Ammon's horn (tissue), 1 donor: ENCODE results near the gene KCNJ14.
A peak's percentile ranks its signal among the peaks of the same experiment; 100 is the strongest.
"Not testable (repeated sequence)": the region's sequence is repeated elsewhere in the genome, so short reads cannot be mapped to it uniquely, and the experiment has no call there.

Source experiments
- DNase-seq: peaks from one replicate; pipeline ENCODE4 v3.0.0-alpha.2; 2016; ENCODE audit warnings: low spot score

KCNJ14 gene

GRCh38 chr19:48488478-48488877 is 33.1 kb downstream of the KCNJ14 start:
- not testable (repeated sequence) for DNase-seq

GRCh38 chr19:48489608-48490216 is 34.3 kb downstream of the KCNJ14 start:
- peak; percentile 73 for DNase-seq

GRCh38 chr19:48490981-48491792 is 35.8 kb downstream of the KCNJ14 start:
- no peak for DNase-seq

- no peak for DNase-seq
Measured at GRCh38 chr19:48491793-48492123, 36.4 kb downstream of the KCNJ14 start.

DNA sequence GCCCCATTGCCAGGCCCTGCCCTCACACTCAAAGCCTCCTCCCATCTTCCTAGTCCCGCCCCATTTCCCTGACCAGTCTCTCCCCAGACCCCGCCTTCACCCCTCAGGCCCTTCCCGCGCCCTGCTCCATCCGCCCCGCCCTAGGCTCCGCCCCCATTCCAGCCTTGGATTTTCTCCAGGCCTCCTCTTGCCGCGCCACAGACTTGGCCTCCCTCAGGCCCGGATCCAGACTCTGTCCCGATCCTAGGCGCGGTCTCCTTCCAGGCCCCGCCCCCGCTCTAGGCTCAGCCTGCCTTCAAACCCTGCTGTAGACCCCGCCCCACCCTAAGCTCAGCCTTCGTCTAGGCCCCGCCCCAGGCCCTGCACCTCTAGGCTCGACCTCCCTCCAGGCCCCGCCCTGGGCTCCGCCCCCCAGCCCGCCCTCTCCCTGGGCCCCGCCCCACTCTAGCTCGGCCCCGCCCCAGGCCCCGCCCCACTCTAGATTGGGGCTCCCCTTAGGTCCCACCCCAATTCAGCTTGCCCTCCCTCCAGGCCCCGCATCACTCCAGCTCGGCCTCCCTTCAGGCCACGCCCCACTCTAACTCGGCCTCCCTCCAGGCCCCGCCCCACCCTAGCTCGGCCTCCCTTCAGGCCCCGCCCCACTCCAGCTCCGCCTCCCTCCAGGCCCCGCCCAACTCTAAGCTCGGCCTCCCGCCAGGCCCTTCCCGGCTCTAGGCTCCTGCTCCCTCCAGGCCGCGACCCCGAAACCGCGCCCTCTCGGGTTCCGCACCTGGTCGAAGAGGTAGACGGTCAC is 37.7 kb downstream of the KCNJ14 start:
- DNase-seq = peak; percentile 93

DNA sequence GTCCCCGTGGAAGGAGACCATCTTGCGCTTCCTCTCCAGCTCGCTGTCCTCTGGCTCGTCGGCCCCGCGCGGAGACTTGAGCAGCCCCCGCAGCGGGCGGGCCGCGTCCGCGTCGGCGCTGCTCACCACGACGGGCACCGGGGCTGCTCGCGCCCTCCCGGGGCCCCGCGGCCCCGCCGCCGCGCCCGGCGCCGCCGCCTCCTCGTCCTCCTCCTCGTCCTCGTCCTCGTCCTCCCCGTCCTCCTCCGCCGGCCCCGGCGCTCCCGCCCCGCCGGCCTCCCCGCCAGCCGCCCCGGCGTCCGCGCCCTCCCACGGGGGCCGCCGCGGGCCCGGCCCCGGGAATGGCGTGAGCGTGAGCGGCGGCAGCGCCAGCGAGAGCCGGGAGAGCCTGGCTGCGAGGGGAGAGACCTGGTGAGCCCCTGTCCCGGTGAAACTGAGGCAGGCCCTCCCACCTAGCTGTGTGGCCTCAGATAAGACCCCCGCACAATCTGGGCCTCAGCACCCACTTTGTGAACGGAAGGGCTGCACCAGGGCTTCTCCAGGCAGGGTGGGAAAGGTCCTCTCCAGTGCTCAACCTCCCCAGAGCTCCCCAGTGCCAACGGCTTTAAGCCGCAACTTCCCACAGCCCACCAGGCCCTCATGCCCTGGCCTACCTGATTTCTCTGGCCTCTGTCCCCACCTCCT is 38.5 kb downstream of the KCNJ14 start:
- DNase-seq = no peak

GRCh38 chr19:48495396-48495795 is 40.0 kb downstream of the KCNJ14 start:
- peak; percentile 32 for DNase-seq

- DNase-seq = no peak
Measured at GRCh38 chr19:48496959-48497727, 41.8 kb downstream of the KCNJ14 start.

DNA sequence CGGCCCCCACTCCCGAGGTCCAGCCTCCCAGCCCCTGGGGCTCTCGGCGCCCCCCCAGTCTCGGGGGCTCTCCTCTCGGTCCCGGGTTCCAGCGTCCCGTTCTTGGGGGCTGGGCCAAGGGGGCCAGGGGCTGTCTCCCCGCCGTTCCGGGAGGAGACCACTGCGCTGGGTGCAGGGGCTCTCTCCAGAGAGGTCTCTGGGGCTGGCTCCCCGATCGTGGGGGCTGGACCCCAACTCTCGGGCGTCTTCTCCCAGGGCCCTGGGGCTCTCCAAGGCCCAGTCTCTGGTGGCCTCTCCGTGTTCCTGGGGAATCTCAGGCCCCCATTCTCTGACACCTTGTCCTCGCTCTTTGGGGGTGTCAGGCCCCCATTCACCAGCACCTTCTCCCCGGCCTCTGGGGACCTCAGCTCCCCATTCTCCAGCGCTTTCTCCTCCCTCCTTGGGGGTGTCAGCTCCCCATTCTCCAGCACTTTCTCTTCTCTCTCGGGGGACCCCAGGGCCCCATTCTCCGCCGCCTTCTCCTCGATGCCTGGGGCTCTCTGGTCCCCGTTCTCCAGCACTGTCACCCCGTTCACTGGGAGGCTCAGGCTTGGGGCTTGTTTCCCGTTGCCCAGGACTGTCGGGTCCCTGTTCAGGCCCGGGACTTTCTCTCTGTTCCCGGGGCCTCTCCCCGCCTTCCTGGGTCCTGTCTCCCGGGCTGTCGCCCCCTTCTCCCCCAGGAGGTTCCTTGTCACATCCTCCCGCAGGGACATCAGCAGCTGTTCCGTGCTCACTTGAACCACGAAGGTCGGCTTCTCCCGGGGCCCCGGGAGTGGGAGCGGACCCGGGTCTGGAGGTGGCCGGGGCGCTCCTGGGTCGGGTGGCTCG is 42.6 kb downstream of the KCNJ14 start:
- DNase-seq = no peak

- no peak for DNase-seq
Measured at GRCh38 chr19:48498595-48499311, 43.4 kb downstream of the KCNJ14 start.

DNA sequence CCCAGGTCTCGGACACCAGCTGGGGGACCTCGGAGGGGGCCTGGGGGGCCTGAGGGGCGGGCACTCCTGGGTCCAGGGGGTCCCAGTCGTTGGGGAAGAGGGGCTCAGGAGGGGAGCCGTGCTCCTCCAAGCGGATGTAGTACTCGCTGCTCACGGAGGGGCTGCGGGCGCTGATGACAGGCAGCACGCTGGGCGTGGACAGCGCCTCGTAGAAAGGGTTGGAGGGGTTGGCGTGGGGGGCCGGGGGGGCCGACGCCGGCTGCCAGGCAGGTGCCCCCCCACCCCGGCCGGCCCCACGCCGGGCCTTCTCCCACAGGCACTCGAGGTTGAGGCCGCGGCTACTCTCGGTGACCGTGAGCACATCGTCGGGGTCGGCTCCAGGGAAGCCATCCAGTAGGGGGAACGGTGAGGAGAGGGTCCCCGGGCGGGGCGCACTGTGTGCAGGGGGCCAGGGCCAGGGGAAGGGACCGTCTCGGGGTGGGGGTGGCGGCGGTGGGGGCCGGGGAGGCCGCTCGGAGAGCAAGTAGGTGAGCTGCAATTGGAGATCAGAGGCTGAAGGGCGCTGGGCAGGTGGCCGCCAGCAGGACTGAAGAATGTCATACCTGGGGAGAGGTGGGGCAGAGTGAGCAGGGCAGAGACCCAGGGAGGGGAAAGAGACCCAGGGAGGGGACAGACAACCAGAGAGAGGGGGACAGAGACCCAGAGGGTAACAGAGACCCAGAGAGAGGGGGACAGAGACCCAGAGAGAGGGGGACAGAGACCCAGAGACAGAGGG is 44.1 kb downstream of the KCNJ14 start:
- DNase-seq = no peak

DNA sequence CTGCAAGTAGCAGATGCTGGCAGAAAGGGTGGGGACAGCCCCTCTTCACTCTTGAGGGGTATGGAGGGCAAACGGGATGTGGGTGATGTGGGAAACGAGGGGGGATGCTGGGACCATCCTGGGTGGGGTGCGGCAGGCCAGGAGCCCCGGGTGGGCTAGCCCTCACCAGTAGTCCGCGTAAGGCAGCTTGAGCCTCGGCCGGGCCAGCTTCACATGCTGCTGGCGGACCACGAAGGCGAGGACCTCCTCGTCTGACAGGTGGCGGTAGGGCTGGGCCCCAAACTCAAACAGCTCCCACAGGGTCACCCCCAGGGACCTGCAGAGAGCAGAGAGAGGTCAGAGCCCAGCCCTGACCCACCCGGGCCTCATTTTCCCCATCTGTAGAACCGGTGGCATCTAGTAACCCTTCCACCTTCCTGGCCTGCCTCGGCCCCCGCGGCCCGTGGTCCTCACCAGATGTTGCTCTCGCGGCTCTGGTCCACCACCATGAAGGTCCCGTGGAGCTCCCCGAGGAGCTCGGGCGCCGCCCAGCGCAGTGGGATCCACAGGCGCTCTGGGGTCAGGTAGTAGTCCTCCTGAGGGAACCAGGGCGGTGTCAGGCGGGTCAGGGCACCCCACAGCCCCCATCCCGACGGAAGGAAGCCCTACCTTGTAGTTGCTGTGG is 45.6 kb downstream of the KCNJ14 start:
- no peak for DNase-seq

DNA sequence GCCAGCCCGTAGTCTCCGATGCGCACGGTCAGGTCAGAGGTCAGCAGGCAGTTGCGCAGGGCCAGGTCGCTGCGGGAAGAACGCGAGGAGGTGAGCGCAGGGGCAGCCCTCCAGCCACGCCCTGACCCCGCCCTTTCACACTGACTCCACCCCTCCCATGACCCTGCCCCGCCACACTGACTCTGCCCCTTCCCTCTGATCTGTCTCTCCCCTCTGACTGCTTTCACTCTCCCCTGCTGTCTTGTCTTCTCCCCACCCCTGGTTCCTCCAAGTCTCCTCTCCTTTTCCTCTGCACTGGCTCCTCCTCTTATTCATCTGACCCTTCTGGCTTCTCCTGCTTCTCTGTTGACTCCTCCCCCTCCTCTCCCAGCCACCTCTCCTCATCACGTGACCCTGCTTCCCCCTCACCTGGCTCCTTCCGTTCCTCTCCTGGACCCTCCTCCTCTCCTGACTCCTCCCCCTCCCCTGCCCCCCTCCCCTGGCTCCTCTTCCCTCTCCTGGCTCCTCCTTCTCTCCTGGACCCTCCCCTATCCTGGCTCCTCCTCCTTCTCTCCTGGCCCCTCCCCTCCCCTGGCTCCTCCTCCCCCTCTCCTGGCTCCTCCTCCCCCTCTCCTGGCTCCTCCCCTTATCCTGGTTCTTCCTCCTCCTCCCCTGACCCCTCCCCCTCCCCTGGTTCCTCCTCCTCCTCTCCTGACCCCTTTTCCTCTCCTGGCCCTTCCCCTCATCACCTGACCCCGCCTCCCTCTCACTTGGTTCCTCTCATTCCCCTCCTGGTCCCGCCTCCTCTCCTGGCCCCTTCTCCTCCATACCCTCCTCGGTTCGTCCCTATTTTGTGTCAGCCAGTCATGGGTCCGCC is 46.3 kb downstream of the KCNJ14 start:
- DNase-seq = peak; percentile 67

GRCh38 chr19:48502350-48503018 is 47.1 kb downstream of the KCNJ14 start:
- DNase-seq = no peak

DNA sequence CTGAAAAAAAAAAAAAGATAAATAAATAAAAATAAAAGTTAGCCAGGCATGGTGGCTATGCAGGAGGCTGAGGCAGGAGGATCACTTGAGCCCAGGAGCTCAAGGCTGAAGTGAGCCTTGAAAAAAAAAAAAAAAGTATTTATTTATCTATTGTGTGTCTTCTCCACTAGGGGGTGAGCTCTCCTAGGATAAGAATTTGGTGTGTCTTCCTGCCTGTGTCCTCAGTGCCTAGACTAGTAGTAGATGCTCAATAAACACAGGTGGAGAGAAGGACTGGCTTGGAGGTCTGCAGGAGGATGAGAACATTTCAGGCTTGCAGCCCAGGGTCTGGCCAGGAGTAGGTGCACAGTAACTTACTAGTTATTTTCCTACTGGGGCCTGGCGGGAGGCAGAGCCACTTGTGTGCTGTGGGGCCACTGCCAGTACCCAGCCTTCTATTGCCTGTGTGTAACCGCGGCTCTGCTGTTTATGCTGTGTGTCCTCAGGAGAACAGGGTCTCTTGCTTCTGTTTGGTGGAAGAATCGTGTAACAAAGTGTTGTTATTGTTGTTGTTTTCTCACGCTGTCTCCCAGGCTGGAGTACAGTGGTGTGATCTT is 50.9 kb downstream of the KCNJ14 start:
- DNase-seq = no peak

- no peak for DNase-seq
Measured at GRCh38 chr19:48507911-48508439, 52.6 kb downstream of the KCNJ14 start.
